Frontal cortex (tissue), 4 donors: ENCODE measurements around the gene POC1A. TPM values are rescaled to one million over a fixed set of nuclear protein-coding genes. Genes with fewer than 3 reads are reported as not detected.
"Not testable (repeated sequence)": the region's sequence is repeated elsewhere in the genome, so short reads cannot be mapped to it uniquely, and the experiment has no call there.

Experiments used
- DNase-seq, 2 donors: peaks; one replicate each; pipeline ENCODE4 v3.0.0; 2012; ENCODE audit warnings: low spot score in 2 of 2
- FAIRE-seq: peaks from 2 replicates; lab custom pipeline; 2012; peaks lifted over from hg19 to GRCh38; lab: Jason Lieb, UNC
- total RNA-seq: library from RNA; depleted of rRNA; stranded (reverse); fragments of >200 nt; gene quantifications from one replicate; pipeline ENCODE4 v1.2.3, GENCODE V29; 2014
- donor health status: control.
- donor health status: control.
- donor health status: control.

The POC1A gene
- total RNA-seq, 1 donor from 2014 or later: 2.4 TPM

GRCh38 chr3:52039426-52039825 is 114.8 kb downstream of the POC1A start:
- FAIRE-seq: no peak

DNA sequence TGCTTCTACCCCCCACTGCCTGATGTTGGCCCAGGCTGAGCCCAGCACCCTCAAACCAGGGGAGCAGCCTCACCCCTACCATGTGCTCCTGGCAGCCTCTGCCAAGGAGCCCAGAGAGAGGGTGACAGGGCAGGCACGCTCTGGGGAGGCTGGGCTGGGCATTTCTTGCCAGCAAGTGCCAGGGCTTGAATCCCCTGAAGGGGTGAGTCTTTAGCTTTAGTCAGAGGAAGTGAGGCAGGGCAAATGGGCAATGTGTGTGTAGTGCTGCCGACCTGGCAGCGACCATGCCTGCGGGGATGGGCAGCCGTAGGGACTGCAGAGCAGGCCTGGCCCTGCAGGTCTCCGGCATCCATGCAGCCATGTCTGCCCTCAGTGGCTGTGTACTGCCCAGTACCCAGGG is 116.0 kb downstream of the POC1A start:
- FAIRE-seq: no peak
- DNase-seq: no peak

More at GRCh38 chr3:52039426-52039825, 114.8 kb downstream of the POC1A start:
- no peak for DNase-seq

- no peak for DNase-seq
- no peak for FAIRE-seq
Measured at GRCh38 chr3:52037291-52037690, 116.9 kb downstream of the POC1A start.

- FAIRE-seq (no peak), DNase-seq (no peak)
Measured at GRCh38 chr3:52036829-52037228, 117.4 kb downstream of the POC1A start.

DNA sequence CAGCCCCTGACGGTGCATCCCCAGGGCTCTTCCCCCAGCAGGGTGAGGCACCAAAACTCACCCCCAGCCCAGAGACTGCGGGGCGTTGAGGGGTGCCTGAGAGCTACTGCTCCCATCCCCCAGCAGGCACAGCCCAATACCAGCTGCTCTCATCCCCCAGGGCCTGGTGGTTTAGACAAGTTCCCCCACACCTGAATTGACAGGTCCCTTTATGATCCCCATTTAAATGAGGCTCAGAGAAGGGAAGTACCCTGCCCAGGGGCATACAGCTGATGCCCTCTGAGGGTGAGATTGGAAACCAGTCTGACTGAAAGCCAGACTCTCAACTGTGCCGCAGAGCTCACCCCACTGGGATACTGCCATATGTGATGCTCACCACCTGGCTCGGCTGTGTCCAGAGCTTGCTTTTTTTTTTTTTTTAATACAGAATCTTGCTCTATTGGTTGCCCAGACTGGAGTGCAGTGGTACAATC is 118.0 kb downstream of the POC1A start:
- FAIRE-seq: no peak
- DNase-seq: no peak

GRCh38 chr3:52034651-52035050 is 119.6 kb downstream of the POC1A start:
- FAIRE-seq (no peak), DNase-seq (no peak)

- DNase-seq: no peak
- FAIRE-seq: no peak
Measured at GRCh38 chr3:52034212-52034611, 120.0 kb downstream of the POC1A start.

GRCh38 chr3:52033748-52034147 is 120.5 kb downstream of the POC1A start:
- DNase-seq, FAIRE-seq: not testable (repeated sequence)

DNA sequence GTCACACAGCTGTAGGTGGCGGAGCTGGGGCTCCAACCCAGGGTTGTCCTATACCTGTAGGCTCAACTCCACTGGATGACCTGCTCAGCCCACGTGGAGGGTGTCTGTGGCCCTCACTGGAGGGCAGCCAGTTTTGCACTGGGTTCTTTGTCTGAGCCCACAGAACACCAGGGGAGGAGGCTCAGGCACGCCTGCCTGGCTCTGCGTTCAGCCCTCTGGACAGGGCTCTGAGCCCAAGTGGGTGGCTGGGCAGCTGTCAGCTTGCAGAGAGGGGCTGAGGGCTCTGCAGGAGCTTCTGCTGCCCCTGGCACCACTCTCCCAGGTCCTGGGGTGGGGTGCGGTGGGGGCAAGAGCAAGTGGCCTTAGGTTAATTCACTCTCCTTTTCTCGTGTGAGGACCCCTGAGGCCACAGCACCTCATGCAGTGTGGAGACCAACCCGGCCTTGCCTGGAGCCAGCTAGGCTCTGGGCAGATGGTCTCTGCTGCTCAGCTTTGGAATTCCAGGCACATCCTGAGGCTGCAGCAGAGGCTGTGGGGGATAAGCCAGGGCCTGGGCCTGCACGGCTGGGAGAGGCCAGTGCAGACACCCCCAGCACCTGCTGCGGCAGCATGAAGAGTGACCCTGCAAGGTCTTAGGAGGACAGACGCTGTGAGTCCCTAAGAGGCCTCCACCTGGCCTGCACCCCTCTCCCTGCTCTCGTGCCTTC is 121.4 kb downstream of the POC1A start:
- DNase-seq (no peak), FAIRE-seq (no peak)

DNA sequence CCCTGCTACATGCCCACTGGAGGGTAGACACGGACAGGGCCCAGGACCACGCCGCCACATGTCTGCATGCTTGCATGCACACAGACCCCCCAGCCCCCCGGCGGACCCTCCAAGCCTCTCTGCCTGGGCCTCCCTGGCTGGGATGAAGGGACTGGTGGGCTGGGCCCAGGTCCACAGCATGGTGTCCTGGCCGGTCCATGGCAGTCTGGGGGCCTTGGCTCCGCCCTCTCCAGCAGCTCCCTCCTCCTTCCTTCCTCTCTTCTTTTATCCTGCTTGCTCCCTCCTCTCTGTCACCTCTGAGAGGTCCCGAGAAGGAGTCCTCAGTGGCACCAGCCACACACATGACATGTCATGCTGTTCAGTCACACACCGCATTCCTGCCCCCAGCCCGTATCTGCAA is 122.3 kb downstream of the POC1A start:
- FAIRE-seq (no peak), DNase-seq (no peak)

DNA sequence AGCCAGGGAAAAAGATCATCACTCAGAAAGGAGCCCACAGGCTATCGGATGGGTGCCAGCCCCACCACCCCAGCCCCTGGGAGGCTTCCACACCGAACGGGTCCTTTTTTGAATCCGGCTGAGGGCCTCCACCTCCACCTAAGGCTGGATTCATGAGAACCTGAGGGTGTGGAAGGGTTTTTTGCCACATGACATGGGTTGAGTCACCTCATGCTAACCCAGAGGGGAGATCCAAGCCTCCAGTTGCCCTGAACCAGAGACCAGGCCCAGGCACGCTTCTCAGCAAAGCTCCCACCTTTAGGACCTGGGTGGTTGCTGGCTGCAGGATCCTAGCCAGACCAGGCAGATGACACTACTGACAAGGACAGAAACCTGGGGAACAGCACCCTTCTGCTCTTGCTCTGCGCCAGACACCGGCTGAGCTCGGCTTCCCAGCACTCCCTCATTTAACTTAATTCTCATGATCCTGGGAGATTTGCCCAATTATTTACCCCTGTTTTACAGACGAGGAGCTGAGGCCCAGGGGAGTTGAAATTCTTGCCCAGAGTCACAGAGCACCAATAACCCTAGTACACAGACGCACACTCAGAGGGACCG is 123.4 kb downstream of the POC1A start:
- DNase-seq (no peak), FAIRE-seq (no peak)

DNA sequence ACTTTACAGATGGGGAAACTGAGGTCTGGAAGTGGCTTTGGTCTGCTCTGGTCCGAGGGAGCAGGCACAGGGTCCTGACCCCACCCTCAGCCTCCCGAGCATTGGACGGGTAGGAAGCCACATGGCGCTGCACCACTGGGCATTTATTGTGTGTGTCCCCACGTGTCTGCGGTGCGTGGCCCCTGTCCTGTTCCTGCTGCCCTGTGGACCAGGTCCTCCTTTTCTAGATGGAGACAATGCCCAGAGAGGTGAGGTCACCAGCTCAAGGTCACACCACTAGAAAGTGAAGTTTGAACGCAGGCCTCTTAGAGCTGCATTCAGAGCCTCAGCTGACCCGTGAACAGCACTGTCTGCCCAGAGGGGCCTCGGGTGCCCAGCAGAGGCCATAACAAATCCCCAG is 124.7 kb downstream of the POC1A start:
- DNase-seq (no peak), FAIRE-seq (no peak)

DNA sequence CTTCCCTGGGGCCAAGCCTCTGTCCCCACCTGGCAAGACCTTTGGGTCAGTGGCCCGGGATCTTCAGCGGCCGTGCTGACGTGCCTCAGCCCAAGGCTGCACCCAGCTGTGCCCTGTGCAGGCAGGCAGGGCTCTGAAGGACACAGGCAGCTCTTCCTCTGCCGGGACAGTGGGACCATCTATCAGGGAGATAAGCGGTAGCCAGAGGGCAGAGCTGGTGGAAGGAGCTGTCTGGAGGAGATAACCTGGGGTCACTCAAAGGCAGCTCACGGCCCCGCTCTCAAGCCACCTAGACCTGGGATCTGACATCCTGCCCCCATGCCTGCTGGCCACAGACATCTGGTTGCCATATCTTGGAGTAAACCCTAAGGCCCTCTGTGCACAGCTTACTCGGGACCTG is 125.2 kb downstream of the POC1A start:
- no peak for FAIRE-seq
- no peak for DNase-seq

DNA sequence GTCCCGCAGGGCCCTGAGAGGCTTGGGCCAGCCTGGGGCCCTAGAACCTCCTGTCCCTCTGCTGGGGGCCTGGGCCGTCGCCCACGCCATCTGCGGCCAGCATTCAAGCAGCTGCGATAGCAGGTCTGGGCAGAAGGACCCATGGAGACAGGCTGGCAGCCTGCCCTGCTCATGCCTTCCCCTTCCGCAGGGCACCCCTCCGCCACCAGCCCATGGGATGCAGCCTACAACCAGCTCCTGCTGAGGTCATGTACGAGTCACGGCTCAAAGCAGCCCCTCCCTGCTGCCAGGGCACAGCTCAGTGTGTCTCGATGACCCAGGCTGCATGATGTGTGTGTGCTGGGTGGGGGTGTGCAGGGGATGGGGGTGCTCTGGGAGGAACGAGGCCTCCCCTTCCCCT is 125.7 kb downstream of the POC1A start:
- no peak for FAIRE-seq
- peak in 1 of 2 donors; percentile 62 for DNase-seq

- FAIRE-seq: no peak
- DNase-seq: no peak
Measured at GRCh38 chr3:52026041-52026440, 128.2 kb downstream of the POC1A start.

- DNase-seq (no peak), FAIRE-seq (no peak)
Measured at GRCh38 chr3:52025453-52025852, 128.8 kb downstream of the POC1A start.

Other genes starting within 250 kb of the POC1A start
- 20.8 TPM for gene RRP9, start 212.5 kb downstream of the POC1A start, total RNA-seq
- gene PARP3, start 212.1 kb downstream of the POC1A start, total RNA-seq: 3.3 TPM
- gene GPR62, start 199.0 kb downstream of the POC1A start, total RNA-seq: 0.41 TPM
- 45.7 TPM for gene PCBP4, start 187.0 kb downstream of the POC1A start, total RNA-seq
- 1.6 TPM for gene ABHD14B, start 180.4 kb downstream of the POC1A start, total RNA-seq
- gene ABHD14A, start 179.4 kb downstream of the POC1A start, total RNA-seq: 22.8 TPM
- gene ACY1, start 170.9 kb downstream of the POC1A start, total RNA-seq: 3.3 TPM
- 852 TPM for gene RPL29, start 158.5 kb downstream of the POC1A start, total RNA-seq
- gene DUSP7, start 97.9 kb downstream of the POC1A start, total RNA-seq: 8.6 TPM
- gene ALAS1, start 43.7 kb upstream of the POC1A start, total RNA-seq: 51.4 TPM
- not detected for gene TLR9, start 71.2 kb upstream of the POC1A start, total RNA-seq
- 24.5 TPM for gene TWF2, start 84.7 kb upstream of the POC1A start, total RNA-seq
- 6.9 TPM for gene PPM1M, start 91.3 kb upstream of the POC1A start, total RNA-seq
- gene WDR82, start 124.2 kb upstream of the POC1A start, total RNA-seq: 151 TPM
- gene GLYCTK, start 133.4 kb upstream of the POC1A start, total RNA-seq: 2.0 TPM
- 1.2 TPM for gene DNAH1, start 161.9 kb upstream of the POC1A start, total RNA-seq